Lower leg skin (tissue), 4 donors: ENCODE measurements around the gene LCT. TPM values are rescaled to one million over a fixed set of nuclear protein-coding genes. Genes with fewer than 3 reads are reported as not detected.

Source experiments
- DNase-seq, 2 donors: peaks; one replicate each; pipeline ENCODE4 v3.0.0-alpha.2; 2019; ENCODE audit warnings: low spot score in 2 of 2
- H3K4me3 ChIP-seq: fragments of 200-600 bp; sonication (generic); 2 replicates; pipeline ENCODE4 v1.5.1; 2017; ENCODE audit warnings: mild to moderate bottlenecking, low read depth; ENCODE audit not compliant: poor library complexity, severe bottlenecking
- CTCF ChIP-seq, 3 donors: fragments of 450-650 bp; IDR thresholded peaks; one replicate each; pipeline ENCODE4 v1.5.1; 2016; ENCODE audit warnings: antibody characterized with exemption in 3 of 3, mild to moderate bottlenecking in 3 of 3, moderate library complexity in 2 of 3
- POLR2A ChIP-seq, 2 donors: fragments of 450-650 bp; IDR thresholded peaks; one replicate each; pipeline ENCODE4 v1.6.1; 2016 to 2017; ENCODE audit warnings: antibody characterized with exemption in 2 of 2, mild to moderate bottlenecking in 1 of 2, moderate library complexity in 1 of 2
- WGBS, 2 donors: methylation state at CpG; one replicate each; pipeline ENCODE4 v1.1.5; 2018; 5-methylcytosine and 5-hydroxymethylcytosine counted together
- intact Hi-C: fragments of 100-400 bp; cut with DNase I; formaldehyde crosslinking; loops from one replicate; pipeline ENCODE4 v1.15.0; 2023; ENCODE audit warnings: low total_unique reads
- total RNA-seq, 4 donors: library from RNA; depleted of rRNA; stranded (reverse); fragments of >200 nt; gene quantifications; one replicate each; pipeline ENCODE4 v1.1.0, GENCODE V29; 2016

LCT gene
- total RNA-seq, 4 donors from 2014 or later, result 0.03 to 0.15 TPM; not detected in 2

GRCh38 chr2:135874777-135875365 lies 37.9 kb upstream of the LCT start:
- intact Hi-C loops, result no loop called here
- 81% methylated on average over 19 of the region's 19 CpGs for WGBS, 2 donors
- H3K4me3 ChIP-seq, result no peak overlapping the region
- no peak for TF ChIP-seq CTCF (IDR thresholded peaks at IDR 0.05)
- no peak for TF ChIP-seq POLR2A (IDR thresholded peaks at IDR 0.05)
- DNase-seq, result no peak

- no peak overlapping the region for H3K4me3 ChIP-seq
- no peak for DNase-seq
- 37 to 100% methylated on average over 1 of the region's 1 CpG for WGBS, 2 donors
- intact Hi-C loops, result no loop called here
- TF ChIP-seq POLR2A (IDR thresholded peaks at IDR 0.05), result no peak
- no peak for TF ChIP-seq CTCF (IDR thresholded peaks at IDR 0.05)
Measured at GRCh38 chr2:135870571-135870970, 33.6 kb upstream of the LCT start.

- no peak overlapping the region for H3K4me3 ChIP-seq
- TF ChIP-seq POLR2A (IDR thresholded peaks at IDR 0.05) (no peak), CTCF (IDR thresholded peaks at IDR 0.05) (no peak)
- DNase-seq, result no peak
- 71 to 76% methylated on average over 6 of the region's 6 CpGs for WGBS, 2 donors
- intact Hi-C loops, result no loop called here
Measured at GRCh38 chr2:135863233-135863632, 26.2 kb upstream of the LCT start.

- WGBS, 2 donors, result 92 to 93% methylated on average over 4 of the region's 4 CpGs
- intact Hi-C loops, result no loop called here
- no peak for DNase-seq
- H3K4me3 ChIP-seq, result no peak overlapping the region
- TF ChIP-seq CTCF (IDR thresholded peaks at IDR 0.05) (no peak), POLR2A (IDR thresholded peaks at IDR 0.05) (no peak)
Measured at GRCh38 chr2:135862718-135863117, 25.7 kb upstream of the LCT start.

- TF ChIP-seq POLR2A (IDR thresholded peaks at IDR 0.05), result no peak
- no peak for TF ChIP-seq CTCF (IDR thresholded peaks at IDR 0.05)
- H3K4me3 ChIP-seq, result no peak overlapping the region
- no peak for DNase-seq
- intact Hi-C loops, result no loop called here
Measured at GRCh38 chr2:135853401-135853800, 16.4 kb upstream of the LCT start.

- no peak for TF ChIP-seq CTCF (IDR thresholded peaks at IDR 0.05)
- TF ChIP-seq POLR2A (IDR thresholded peaks at IDR 0.05), result no peak
- intact Hi-C loops, result no loop called here
Measured at GRCh38 chr2:135851858-135852257, 14.9 kb upstream of the LCT start.

More at GRCh38 chr2:135851858-135852257, 14.9 kb upstream of the LCT start:
- no peak overlapping the region for H3K4me3 ChIP-seq
- no peak for DNase-seq
